ENCODE measurements around the gene HOMER3. TPM values are rescaled to one million over a fixed set of nuclear protein-coding genes. Genes with fewer than 3 reads are reported as not detected.

Gene HOMER3
- total and polyA plus RNA-seq, 2 experiments from 2014 or later: 16.7 to 38.4 TPM

DNA sequence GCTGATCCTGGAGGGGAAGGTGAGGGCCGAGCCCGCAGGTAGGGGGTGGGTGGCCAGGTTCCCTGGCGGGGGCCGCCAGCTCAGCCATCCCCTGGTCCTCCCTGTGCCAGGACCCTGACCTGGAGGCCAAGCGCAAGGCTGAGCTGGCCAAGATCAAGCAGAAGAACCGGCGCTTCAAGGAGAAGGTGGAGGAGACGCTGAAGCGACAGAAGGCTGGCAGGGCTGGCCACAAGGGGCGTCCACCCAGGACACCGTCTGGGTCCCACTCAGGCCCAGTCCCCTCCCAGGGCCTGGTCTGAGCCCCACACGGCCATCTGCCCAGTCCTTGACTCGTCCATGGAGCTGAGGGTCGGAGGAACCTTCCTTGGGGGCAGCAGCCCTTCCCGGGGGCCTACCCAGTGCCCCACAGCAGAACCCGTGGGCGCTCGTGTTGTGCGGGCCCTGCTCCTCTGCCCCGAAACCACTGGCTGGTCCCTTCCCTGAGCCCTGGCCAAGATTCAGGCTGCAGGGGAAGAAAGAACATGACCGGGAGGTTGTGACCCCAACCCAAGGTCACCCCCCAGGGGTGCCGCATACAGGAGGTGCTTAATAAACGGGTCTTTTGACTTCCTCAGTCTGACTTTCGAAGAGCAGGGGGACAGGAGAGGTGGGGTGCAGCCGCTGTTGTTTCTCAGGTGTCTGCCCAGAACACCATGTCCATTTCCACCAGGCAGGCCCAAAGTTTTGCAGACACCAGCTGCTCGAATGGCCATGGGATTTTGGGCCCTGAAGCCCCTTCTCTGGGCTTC lies 12.8 kb downstream of the HOMER3 start:
- Mint-ChIP-seq H3K4me1 (peaks cover 2% of the 10 kb centered on the region; the same call in 1 of the 3 replicates), H3K27ac (no peak overlapping the region), H3K9me3 (no peaks in the 10 kb centered on the region), H3K27me3 (ENCODE audit: insufficient read depth, low read depth, poor library complexity) (peaks cover 12% of the 10 kb centered on the region), H3K36me3 (ENCODE audit: low read depth) (peaks cover 51% of the 10 kb centered on the region), H3K4me3 (no peak overlapping the region)
- Histone ChIP-seq H3K79me2 (replicated peaks; ENCODE audit: insufficient read depth) (no peaks in the 10 kb centered on the region), H3K4me3 (no peak overlapping the region), H3K4me1 (ENCODE audit: insufficient read depth) (peaks cover 4% of the 10 kb centered on the region; the same call in 1 of the 2 replicates), H4K20me1 (replicated peaks; ENCODE audit: insufficient read depth) (no peaks in the 10 kb centered on the region; the same call in 1 of the 2 replicates), H3K4me2 (no peak overlapping the region), H3K27me3 (ENCODE audit: insufficient read depth) (no peaks in the 10 kb centered on the region), H3K27ac (ENCODE audit: low read depth) (no peak overlapping the region), H3K36me3 (ENCODE audit: insufficient read depth) (no peaks in the 10 kb centered on the region), H2AFZ (no peak overlapping the region), H3K9me2 (ENCODE audit: insufficient read depth) (no peaks in the 10 kb centered on the region), H3F3A (replicated peaks; ENCODE audit: low read depth) (no peaks in the 10 kb centered on the region; the same call in 1 of the 2 replicates)
- DNase-seq (ENCODE audit: low spot score) (no peak), ATAC-seq (no peak)
- TF ChIP-seq, protein P1, sequence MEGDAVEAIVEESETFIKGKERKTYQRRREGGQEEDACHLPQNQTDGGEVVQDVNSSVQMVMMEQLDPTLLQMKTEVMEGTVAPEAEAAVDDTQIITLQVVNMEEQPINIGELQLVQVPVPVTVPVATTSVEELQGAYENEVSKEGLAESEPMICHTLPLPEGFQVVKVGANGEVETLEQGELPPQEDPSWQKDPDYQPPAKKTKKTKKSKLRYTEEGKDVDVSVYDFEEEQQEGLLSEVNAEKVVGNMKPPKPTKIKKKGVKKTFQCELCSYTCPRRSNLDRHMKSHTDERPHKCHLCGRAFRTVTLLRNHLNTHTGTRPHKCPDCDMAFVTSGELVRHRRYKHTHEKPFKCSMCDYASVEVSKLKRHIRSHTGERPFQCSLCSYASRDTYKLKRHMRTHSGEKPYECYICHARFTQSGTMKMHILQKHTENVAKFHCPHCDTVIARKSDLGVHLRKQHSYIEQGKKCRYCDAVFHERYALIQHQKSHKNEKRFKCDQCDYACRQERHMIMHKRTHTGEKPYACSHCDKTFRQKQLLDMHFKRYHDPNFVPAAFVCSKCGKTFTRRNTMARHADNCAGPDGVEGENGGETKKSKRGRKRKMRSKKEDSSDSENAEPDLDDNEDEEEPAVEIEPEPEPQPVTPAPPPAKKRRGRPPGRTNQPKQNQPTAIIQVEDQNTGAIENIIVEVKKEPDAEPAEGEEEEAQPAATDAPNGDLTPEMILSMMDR (conservative IDR thresholded peaks at IDR 0.05; ENCODE audit: low read depth in 2 of 2): no peak
- no peak for TF ChIP-seq CREB1 (CRISPR knock-in tag; IDR thresholded peaks at IDR 0.05; ENCODE audit: low read depth)

DNA sequence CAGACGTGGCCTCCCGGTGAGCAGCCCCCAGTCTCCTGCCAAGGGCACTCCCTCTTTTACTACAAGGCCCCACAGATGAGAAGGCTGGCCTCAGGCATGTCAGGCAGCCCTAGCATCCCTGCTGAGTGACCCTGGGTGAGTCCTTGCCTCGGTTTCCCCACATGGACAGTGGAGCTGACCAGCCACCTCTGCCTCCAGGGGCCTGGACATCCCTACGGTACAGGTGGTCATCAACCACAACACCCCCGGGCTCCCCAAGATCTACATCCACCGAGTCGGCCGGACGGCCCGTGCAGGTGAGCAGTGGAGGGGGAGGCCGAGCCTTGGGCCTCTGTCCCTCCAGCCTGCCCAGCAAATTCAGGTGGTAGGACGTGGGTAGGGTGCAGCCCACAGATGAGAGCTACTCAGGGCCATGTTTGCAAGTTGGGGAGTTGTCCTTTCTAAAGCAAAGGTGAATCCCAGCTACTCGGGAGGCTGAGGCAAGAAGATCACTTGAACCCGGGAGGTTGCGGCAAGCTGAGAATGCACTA lies 16.3 kb downstream of the HOMER3 start:
- H3K4me3 Mint-ChIP-seq: no peak overlapping the region
- Histone ChIP-seq H3F3A (replicated peaks; ENCODE audit: low read depth) (no peaks in the 10 kb centered on the region), H3K27me3 (ENCODE audit: insufficient read depth) (no peaks in the 10 kb centered on the region), H3K27ac (ENCODE audit: low read depth) (no peak overlapping the region), H2AFZ (no peak overlapping the region), H3K36me3 (ENCODE audit: insufficient read depth) (no peaks in the 10 kb centered on the region; the same call in 1 of the 2 replicates), H3K9me2 (ENCODE audit: insufficient read depth) (no peaks in the 10 kb centered on the region), H3K4me2 (no peak overlapping the region), H3K79me2 (replicated peaks; ENCODE audit: insufficient read depth) (peaks cover 14% of the 10 kb centered on the region), H3K4me1 (ENCODE audit: insufficient read depth) (0 out of 2 replicates have a peak, but pooled peaks cover 4% of the 10 kb centered on the region), H4K20me1 (replicated peaks; ENCODE audit: insufficient read depth) (no peaks in the 10 kb centered on the region; the same call in 1 of the 2 replicates), H3K4me3 (no peak overlapping the region)
- no peak overlapping the region for H3K27ac Mint-ChIP-seq
- DNase-seq (ENCODE audit: low spot score) (no peak), ATAC-seq (no peak)
- H3K4me1 Mint-ChIP-seq: peaks cover 3% of the 10 kb centered on the region
- peaks cover 12% of the 10 kb centered on the region for H3K27me3 Mint-ChIP-seq (ENCODE audit: insufficient read depth, low read depth, poor library complexity)
- peaks cover 62% of the 10 kb centered on the region for H3K36me3 Mint-ChIP-seq (ENCODE audit: low read depth)
- H3K9me3 Mint-ChIP-seq: no peaks in the 10 kb centered on the region; the same call in 2 of the 3 replicates
- TF ChIP-seq ETS1 (IDR thresholded peaks at IDR 0.05) (no peak), ZNF331 (CRISPR knock-in tag; IDR thresholded peaks at IDR 0.05; ENCODE audit: low read depth) (no peak)
- TF ChIP-seq, protein P2, sequence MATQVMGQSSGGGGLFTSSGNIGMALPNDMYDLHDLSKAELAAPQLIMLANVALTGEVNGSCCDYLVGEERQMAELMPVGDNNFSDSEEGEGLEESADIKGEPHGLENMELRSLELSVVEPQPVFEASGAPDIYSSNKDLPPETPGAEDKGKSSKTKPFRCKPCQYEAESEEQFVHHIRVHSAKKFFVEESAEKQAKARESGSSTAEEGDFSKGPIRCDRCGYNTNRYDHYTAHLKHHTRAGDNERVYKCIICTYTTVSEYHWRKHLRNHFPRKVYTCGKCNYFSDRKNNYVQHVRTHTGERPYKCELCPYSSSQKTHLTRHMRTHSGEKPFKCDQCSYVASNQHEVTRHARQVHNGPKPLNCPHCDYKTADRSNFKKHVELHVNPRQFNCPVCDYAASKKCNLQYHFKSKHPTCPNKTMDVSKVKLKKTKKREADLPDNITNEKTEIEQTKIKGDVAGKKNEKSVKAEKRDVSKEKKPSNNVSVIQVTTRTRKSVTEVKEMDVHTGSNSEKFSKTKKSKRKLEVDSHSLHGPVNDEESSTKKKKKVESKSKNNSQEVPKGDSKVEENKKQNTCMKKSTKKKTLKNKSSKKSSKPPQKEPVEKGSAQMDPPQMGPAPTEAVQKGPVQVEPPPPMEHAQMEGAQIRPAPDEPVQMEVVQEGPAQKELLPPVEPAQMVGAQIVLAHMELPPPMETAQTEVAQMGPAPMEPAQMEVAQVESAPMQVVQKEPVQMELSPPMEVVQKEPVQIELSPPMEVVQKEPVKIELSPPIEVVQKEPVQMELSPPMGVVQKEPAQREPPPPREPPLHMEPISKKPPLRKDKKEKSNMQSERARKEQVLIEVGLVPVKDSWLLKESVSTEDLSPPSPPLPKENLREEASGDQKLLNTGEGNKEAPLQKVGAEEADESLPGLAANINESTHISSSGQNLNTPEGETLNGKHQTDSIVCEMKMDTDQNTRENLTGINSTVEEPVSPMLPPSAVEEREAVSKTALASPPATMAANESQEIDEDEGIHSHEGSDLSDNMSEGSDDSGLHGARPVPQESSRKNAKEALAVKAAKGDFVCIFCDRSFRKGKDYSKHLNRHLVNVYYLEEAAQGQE (IDR thresholded peaks at IDR 0.05; ENCODE audit: unreplicated experiment): no peak
- TF ChIP-seq, protein P3, sequence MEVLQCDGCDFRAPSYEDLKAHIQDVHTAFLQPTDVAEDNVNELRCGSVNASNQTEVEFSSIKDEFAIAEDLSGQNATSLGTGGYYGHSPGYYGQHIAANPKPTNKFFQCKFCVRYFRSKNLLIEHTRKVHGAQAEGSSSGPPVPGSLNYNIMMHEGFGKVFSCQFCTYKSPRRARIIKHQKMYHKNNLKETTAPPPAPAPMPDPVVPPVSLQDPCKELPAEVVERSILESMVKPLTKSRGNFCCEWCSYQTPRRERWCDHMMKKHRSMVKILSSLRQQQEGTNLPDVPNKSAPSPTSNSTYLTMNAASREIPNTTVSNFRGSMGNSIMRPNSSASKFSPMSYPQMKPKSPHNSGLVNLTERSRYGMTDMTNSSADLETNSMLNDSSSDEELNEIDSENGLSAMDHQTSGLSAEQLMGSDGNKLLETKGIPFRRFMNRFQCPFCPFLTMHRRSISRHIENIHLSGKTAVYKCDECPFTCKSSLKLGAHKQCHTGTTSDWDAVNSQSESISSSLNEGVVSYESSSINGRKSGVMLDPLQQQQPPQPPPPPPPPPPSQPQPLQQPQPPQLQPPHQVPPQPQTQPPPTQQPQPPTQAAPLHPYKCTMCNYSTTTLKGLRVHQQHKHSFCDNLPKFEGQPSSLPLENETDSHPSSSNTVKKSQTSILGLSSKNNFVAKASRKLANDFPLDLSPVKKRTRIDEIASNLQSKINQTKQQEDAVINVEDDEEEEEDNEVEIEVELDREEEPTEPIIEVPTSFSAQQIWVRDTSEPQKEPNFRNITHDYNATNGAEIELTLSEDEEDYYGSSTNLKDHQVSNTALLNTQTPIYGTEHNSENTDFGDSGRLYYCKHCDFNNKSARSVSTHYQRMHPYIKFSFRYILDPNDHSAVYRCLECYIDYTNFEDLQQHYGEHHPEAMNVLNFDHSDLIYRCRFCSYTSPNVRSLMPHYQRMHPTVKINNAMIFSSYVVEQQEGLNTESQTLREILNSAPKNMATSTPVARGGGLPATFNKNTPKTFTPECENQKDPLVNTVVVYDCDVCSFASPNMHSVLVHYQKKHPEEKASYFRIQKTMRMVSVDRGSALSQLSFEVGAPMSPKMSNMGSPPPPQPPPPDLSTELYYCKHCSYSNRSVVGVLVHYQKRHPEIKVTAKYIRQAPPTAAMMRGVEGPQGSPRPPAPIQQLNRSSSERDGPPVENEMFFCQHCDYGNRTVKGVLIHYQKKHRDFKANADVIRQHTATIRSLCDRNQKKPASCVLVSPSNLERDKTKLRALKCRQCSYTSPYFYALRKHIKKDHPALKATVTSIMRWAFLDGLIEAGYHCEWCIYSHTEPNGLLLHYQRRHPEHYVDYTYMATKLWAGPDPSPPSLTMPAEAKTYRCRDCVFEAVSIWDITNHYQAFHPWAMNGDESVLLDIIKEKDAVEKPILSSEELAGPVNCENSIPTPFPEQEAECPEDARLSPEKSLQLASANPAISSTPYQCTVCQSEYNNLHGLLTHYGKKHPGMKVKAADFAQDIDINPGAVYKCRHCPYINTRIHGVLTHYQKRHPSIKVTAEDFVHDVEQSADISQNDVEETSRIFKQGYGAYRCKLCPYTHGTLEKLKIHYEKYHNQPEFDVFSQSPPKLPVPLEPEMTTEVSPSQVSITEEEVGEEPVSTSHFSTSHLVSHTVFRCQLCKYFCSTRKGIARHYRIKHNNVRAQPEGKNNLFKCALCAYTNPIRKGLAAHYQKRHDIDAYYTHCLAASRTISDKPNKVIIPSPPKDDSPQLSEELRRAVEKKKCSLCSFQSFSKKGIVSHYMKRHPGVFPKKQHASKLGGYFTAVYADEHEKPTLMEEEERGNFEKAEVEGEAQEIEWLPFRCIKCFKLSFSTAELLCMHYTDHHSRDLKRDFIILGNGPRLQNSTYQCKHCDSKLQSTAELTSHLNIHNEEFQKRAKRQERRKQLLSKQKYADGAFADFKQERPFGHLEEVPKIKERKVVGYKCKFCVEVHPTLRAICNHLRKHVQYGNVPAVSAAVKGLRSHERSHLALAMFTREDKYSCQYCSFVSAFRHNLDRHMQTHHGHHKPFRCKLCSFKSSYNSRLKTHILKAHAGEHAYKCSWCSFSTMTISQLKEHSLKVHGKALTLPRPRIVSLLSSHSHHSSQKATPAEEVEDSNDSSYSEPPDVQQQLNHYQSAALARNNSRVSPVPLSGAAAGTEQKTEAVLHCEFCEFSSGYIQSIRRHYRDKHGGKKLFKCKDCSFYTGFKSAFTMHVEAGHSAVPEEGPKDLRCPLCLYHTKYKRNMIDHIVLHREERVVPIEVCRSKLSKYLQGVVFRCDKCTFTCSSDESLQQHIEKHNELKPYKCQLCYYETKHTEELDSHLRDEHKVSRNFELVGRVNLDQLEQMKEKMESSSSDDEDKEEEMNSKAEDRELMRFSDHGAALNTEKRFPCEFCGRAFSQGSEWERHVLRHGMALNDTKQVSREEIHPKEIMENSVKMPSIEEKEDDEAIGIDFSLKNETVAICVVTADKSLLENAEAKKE (CRISPR knock-in tag; IDR thresholded peaks at IDR 0.05): no peak

Data from GM23338 (cell line).